Fibroblast of lung (primary cell): ENCODE data around the gene SHROOM4. TPM values are rescaled to one million over a fixed set of nuclear protein-coding genes. Genes with fewer than 3 reads are reported as not detected.

ENCODE experiments used
- DNase-seq, 2 donors: peaks; one replicate each; pipeline versions ENCODE4 v3.0.0 to v3.0.0-alpha.2; 2010; ENCODE audit warnings: low read depth in 2 of 2
- H2AFZ ChIP-seq: 2 replicates; pipeline ENCODE4 v1.5.1; 2012; ENCODE audit warnings: low read length, control low read depth, inconsistent platforms
- H3K27ac ChIP-seq: 2 replicates; pipeline ENCODE4 v1.5.1; 2011; ENCODE audit warnings: low read length, control low read depth; ENCODE audit not compliant: insufficient read depth
- H3K27me3 ChIP-seq: 2 replicates; pipeline ENCODE4 v1.5.1; 2011; ENCODE audit warnings: mild to moderate bottlenecking, low read length; ENCODE audit not compliant: control insufficient read depth, insufficient read depth
- H3K36me3 ChIP-seq: 2 replicates; pipeline ENCODE4 v1.5.1; 2011; ENCODE audit warnings: low read length; ENCODE audit not compliant: control insufficient read depth, insufficient read depth
- H3K4me1 ChIP-seq: 2 replicates; pipeline ENCODE4 v1.5.1; 2011; ENCODE audit warnings: low read length; ENCODE audit not compliant: control insufficient read depth, insufficient read depth; ENCODE audit errors: extremely low read depth
- H3K4me2 ChIP-seq: 2 replicates; pipeline ENCODE4 v1.5.1; 2011; ENCODE audit warnings: low read length, control low read depth; ENCODE audit not compliant: insufficient read depth; ENCODE audit errors: extremely low read depth
- H3K4me3 ChIP-seq, 4 experiments: fragments of 200-600 bp in 1 of 4; sonication (generic) in 1 of 4; replicated peaks in 1 of 4; 2 replicates each; pipeline ENCODE4 v1.5.1; 2011 to 2016; ENCODE audit warnings: low read length in 4 of 4, low read depth in 3 of 4, mild to moderate bottlenecking in 3 of 4, control low read depth in 2 of 4, inconsistent platforms in 1 of 4, mixed read lengths in 1 of 4; ENCODE audit not compliant: insufficient read depth in 1 of 4; ENCODE audit errors: control extremely low read depth in 1 of 4
- H3K79me2 ChIP-seq: 2 replicates; pipeline ENCODE4 v1.5.1; 2012; ENCODE audit warnings: mild to moderate bottlenecking, low read length, inconsistent platforms; ENCODE audit not compliant: control insufficient read depth, insufficient read depth
- H3K9ac ChIP-seq: 2 replicates; pipeline ENCODE4 v1.5.1; 2011; ENCODE audit warnings: mild to moderate bottlenecking, low read length, control low read depth; ENCODE audit not compliant: insufficient read depth
- H3K9me3 ChIP-seq: 2 replicates; pipeline ENCODE4 v1.5.1; 2012; ENCODE audit warnings: low read depth, low read length; ENCODE audit not compliant: control insufficient read depth, insufficient read depth
- H4K20me1 ChIP-seq: 2 replicates; pipeline ENCODE4 v1.5.1; 2011; ENCODE audit warnings: low read length; ENCODE audit not compliant: control insufficient read depth, insufficient read depth; ENCODE audit errors: extremely low read depth
- CTCF ChIP-seq, 2 donors: IDR thresholded peaks in 1 of 2; conservative IDR thresholded peaks in 1 of 2; 1 replicate in 1 of 2; 2 replicates in 1 of 2; pipeline ENCODE4 v1.5.1; 2011 to 2012; ENCODE audit warnings: low read length in 2 of 2, control low read depth in 1 of 2, inconsistent platforms in 1 of 2, low read depth in 1 of 2, mild to moderate bottlenecking in 1 of 2
- EZH2 ChIP-seq: IDR thresholded peaks from 2 replicates; pipeline ENCODE4 v1.5.1; 2012; ENCODE audit warnings: low read length, control low read depth, mild to moderate bottlenecking; ENCODE audit errors: missing control alignments
- polyA plus RNA-seq, 2 donors: library from polyadenylated mRNA; depleted of rRNA in 1 of 2; stranded (reverse) in 1 of 2; unstranded in 1 of 2; fragments of >200 nt; gene quantifications; 2 replicates each; pipeline ENCODE4 v1.2.1, GENCODE V29; 2011 to 2012; ENCODE audit warnings: missing spikeins in 1 of 2
- total RNA-seq: library from RNA; depleted of rRNA; stranded (reverse); fragments of >200 nt; gene quantifications from 2 replicates; pipeline ENCODE4 v1.2.1, GENCODE V29; 2014

Gene SHROOM4
- total and polyA plus RNA-seq, 2 donors (not counting 1 experiment from before 2014, with no cell fraction given), result 0.45 to 0.50 TPM

GRCh38 chrX:50594788-50595187 is 219.2 kb downstream of the SHROOM4 start:
- no peak overlapping the region for H3K4me3 ChIP-seq
- no peaks in the 10 kb centered on the region for H4K20me1 ChIP-seq
- no peak overlapping the region for H2AFZ ChIP-seq
- no peaks in the 10 kb centered on the region for H3K36me3 ChIP-seq
- DNase-seq, result no peak
- H3K79me2 ChIP-seq, result no peaks in the 10 kb centered on the region
- no peak overlapping the region for H3K4me2 ChIP-seq
- no peak for TF ChIP-seq CTCF (conservative IDR thresholded peaks at IDR 0.05 in 1 of 2, IDR thresholded peaks at IDR 0.05 in 1 of 2; ENCODE audit: low read depth in 1 of 2, low read length in 2 of 2)
- no peak for TF ChIP-seq EZH2
- no peak overlapping the region for H3K9ac ChIP-seq
- H3K27ac ChIP-seq, result no peak overlapping the region
- H3K9me3 ChIP-seq, result no peaks in the 10 kb centered on the region
- no peaks in the 10 kb centered on the region for H3K4me1 ChIP-seq
- H3K27me3 ChIP-seq, result no peaks in the 10 kb centered on the region

GRCh38 chrX:50586980-50587379 is 227.0 kb downstream of the SHROOM4 start:
- no peak overlapping the region for H3K4me2 ChIP-seq
- no peak overlapping the region for H3K4me3 ChIP-seq
- H4K20me1 ChIP-seq, result no peaks in the 10 kb centered on the region
- H3K9ac ChIP-seq, result no peak overlapping the region
- no peak overlapping the region for H2AFZ ChIP-seq
- no peak overlapping the region for H3K27ac ChIP-seq
- H3K36me3 ChIP-seq, result no peaks in the 10 kb centered on the region
- no peaks in the 10 kb centered on the region for H3K79me2 ChIP-seq
- DNase-seq, result no peak
- H3K9me3 ChIP-seq, result no peaks in the 10 kb centered on the region
- H3K27me3 ChIP-seq, result no peaks in the 10 kb centered on the region
- TF ChIP-seq EZH2 (no peak), CTCF (conservative IDR thresholded peaks at IDR 0.05 in 1 of 2, IDR thresholded peaks at IDR 0.05 in 1 of 2; ENCODE audit: low read depth in 1 of 2, low read length in 2 of 2) (no peak)
- H3K4me1 ChIP-seq, result no peaks in the 10 kb centered on the region

GRCh38 chrX:50586407-50586806 is 227.6 kb downstream of the SHROOM4 start:
- Histone ChIP-seq H3K79me2 (no peaks in the 10 kb centered on the region), H3K36me3 (no peaks in the 10 kb centered on the region), H3K4me1 (no peaks in the 10 kb centered on the region), H3K27me3 (no peaks in the 10 kb centered on the region), H3K9me3 (no peaks in the 10 kb centered on the region), H3K4me2 (no peak overlapping the region), H4K20me1 (no peaks in the 10 kb centered on the region), H3K4me3 (no peak overlapping the region), H3K27ac (no peak overlapping the region), H2AFZ (no peak overlapping the region), H3K9ac (no peak overlapping the region)
- DNase-seq, result no peak
- TF ChIP-seq CTCF (conservative IDR thresholded peaks at IDR 0.05 in 1 of 2, IDR thresholded peaks at IDR 0.05 in 1 of 2; ENCODE audit: low read depth in 1 of 2, low read length in 2 of 2), result no peak
- no peak for TF ChIP-seq EZH2
